ENCODE data around the gene NLGN2.

DNA sequence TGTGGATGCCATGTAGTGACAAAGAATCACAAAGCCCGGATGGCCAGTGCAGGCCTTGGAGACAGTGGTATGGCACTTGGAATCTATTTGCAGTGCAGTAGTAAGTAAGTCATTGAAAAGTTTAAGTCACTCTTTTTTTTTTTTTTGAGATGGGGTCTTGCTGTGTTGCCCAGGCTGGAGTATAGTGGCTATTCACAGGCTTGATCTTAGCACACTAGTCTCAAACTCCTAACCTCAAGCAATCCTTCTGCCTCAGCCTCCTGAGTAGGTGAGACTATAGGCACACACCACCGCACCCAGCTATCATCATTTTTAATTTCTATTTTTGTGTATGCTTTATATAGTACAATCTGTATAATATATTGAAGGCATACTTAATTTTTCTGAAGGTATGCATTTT lies 9.0 kb upstream of the NLGN2 start:
- TF ChIP-seq CTCF (IDR thresholded peaks at IDR 0.05) = no peak
- no peak for TF ChIP-seq SMAD3 (CRISPR knock-in tag; IDR thresholded peaks at IDR 0.05; ENCODE audit: borderline replicate concordance)
- no peak for TF ChIP-seq TP53 (CRISPR knock-in tag; IDR thresholded peaks at IDR 0.05)
- TF ChIP-seq PREB (CRISPR knock-in tag; IDR thresholded peaks at IDR 0.05; ENCODE audit: borderline replicate concordance) = no peak
- TF ChIP-seq KAT7 (CRISPR knock-in tag; IDR thresholded peaks at IDR 0.05; ENCODE audit: borderline replicate concordance) = no peak
- no peak for TF ChIP-seq FOXJ3 (CRISPR knock-in tag; IDR thresholded peaks at IDR 0.05; ENCODE audit: borderline replicate concordance)
- no peak for TF ChIP-seq SP1 (CRISPR knock-in tag; conservative IDR thresholded peaks at IDR 0.05)
- no peak for TF ChIP-seq NFYB (CRISPR knock-in tag; conservative IDR thresholded peaks at IDR 0.05; ENCODE audit: low read depth)
- TF ChIP-seq, protein P1, sequence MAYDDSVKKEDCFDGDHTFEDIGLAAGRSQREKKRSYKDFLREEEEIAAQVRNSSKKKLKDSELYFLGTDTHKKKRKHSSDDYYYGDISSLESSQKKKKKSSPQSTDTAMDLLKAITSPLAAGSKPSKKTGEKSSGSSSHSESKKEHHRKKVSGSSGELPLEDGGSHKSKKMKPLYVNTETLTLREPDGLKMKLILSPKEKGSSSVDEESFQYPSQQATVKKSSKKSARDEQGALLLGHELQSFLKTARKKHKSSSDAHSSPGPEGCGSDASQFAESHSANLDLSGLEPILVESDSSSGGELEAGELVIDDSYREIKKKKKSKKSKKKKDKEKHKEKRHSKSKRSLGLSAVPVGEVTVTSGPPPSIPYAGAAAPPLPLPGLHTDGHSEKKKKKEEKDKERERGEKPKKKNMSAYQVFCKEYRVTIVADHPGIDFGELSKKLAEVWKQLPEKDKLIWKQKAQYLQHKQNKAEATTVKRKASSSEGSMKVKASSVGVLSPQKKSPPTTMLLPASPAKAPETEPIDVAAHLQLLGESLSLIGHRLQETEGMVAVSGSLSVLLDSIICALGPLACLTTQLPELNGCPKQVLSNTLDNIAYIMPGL (CRISPR knock-in tag; IDR thresholded peaks at IDR 0.05) = no peak
- TF ChIP-seq ZNF219 (CRISPR knock-in tag; IDR thresholded peaks at IDR 0.05; ENCODE audit: borderline replicate concordance) = no peak
- no peak for TF ChIP-seq CREB1 (CRISPR knock-in tag; IDR thresholded peaks at IDR 0.05)
- no peak for TF ChIP-seq ELF4 (CRISPR knock-in tag; IDR thresholded peaks at IDR 0.05; ENCODE audit: low read depth)
- no peak for TF ChIP-seq SMAD4 (CRISPR knock-in tag; IDR thresholded peaks at IDR 0.05)
- no peak for TF ChIP-seq TEAD1 (CRISPR knock-in tag; IDR thresholded peaks at IDR 0.05)

Data from WTC11 (cell line).